ENCODE results near the gene HOXB2.

Gene HOXB2

GRCh38 chr17:48565925-48566710, 21.2 kb upstream of the HOXB2 start:
- ATAC-seq: no peak
- TF ChIP-seq, protein P1, sequence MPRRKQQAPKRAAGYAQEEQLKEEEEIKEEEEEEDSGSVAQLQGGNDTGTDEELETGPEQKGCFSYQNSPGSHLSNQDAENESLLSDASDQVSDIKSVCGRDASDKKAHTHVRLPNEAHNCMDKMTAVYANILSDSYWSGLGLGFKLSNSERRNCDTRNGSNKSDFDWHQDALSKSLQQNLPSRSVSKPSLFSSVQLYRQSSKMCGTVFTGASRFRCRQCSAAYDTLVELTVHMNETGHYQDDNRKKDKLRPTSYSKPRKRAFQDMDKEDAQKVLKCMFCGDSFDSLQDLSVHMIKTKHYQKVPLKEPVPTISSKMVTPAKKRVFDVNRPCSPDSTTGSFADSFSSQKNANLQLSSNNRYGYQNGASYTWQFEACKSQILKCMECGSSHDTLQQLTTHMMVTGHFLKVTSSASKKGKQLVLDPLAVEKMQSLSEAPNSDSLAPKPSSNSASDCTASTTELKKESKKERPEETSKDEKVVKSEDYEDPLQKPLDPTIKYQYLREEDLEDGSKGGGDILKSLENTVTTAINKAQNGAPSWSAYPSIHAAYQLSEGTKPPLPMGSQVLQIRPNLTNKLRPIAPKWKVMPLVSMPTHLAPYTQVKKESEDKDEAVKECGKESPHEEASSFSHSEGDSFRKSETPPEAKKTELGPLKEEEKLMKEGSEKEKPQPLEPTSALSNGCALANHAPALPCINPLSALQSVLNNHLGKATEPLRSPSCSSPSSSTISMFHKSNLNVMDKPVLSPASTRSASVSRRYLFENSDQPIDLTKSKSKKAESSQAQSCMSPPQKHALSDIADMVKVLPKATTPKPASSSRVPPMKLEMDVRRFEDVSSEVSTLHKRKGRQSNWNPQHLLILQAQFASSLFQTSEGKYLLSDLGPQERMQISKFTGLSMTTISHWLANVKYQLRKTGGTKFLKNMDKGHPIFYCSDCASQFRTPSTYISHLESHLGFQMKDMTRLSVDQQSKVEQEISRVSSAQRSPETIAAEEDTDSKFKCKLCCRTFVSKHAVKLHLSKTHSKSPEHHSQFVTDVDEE (CRISPR knock-in tag; IDR thresholded peaks at IDR 0.05): no peak
- TF ChIP-seq OSR1 (CRISPR knock-in tag; IDR thresholded peaks at IDR 0.05): no peak
- TF ChIP-seq PATZ1 (CRISPR knock-in tag; IDR thresholded peaks at IDR 0.05; ENCODE audit: borderline replicate concordance): no peak
- no peak for TF ChIP-seq TCF4 (CRISPR knock-in tag; IDR thresholded peaks at IDR 0.05; ENCODE audit: borderline replicate concordance)
- no peak for TF ChIP-seq CREB5 (CRISPR knock-in tag; IDR thresholded peaks at IDR 0.05; ENCODE audit: low read depth)
- no peak for TF ChIP-seq RARB (CRISPR knock-in tag; IDR thresholded peaks at IDR 0.05)
- TF ChIP-seq BACH2 (CRISPR knock-in tag; IDR thresholded peaks at IDR 0.05; ENCODE audit: borderline replicate concordance): no peak
- TF ChIP-seq PPARA (CRISPR knock-in tag; IDR thresholded peaks at IDR 0.05; ENCODE audit: borderline replicate concordance): no peak
- no peak for TF ChIP-seq ARNTL (CRISPR knock-in tag; IDR thresholded peaks at IDR 0.05; ENCODE audit: borderline replicate concordance, low read depth)
- TF ChIP-seq TOX (CRISPR knock-in tag; IDR thresholded peaks at IDR 0.05; ENCODE audit: borderline replicate concordance): no peak
- TF ChIP-seq ZC3H10 (CRISPR knock-in tag; IDR thresholded peaks at IDR 0.05): no peak

DNA sequence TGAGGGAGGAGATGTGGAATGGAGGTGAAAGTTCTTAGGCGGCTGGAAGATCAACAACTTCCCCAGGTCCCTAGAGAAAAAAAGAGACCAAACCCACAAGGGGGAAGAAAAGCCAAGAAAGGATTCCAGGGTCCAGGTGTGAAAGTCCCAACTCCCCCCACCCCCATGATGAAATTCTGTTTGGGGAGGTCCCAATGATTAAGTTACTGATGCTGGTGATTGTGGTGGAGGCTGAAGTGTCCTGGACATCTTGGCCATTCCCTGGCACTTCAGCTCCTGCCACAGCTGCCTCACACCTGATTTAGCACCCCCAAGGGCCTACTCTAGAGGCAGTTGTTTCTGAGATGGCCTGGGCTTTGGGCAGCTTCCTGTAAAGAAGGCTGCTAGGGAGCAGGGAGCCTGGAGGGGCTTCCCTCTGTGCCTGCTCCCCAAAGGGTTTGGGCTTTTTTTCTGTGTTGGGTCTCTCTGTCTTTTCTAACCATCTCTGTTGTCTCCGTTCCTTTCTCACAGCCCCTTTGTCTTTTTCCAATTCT, 20.2 kb upstream of the HOXB2 start:
- ATAC-seq: no peak
- TF ChIP-seq PATZ1 (CRISPR knock-in tag; IDR thresholded peaks at IDR 0.05; ENCODE audit: borderline replicate concordance): no peak
- TF ChIP-seq ZFP3 (CRISPR knock-in tag; IDR thresholded peaks at IDR 0.05): no peak
- TF ChIP-seq ZNF565 (CRISPR knock-in tag; conservative IDR thresholded peaks at IDR 0.05; ENCODE audit: low read depth): no peak
- no peak for TF ChIP-seq ISL1 (CRISPR knock-in tag; IDR thresholded peaks at IDR 0.05)
- TF ChIP-seq, protein P1 (CRISPR knock-in tag; IDR thresholded peaks at IDR 0.05): no peak
- TF ChIP-seq TOX (CRISPR knock-in tag; IDR thresholded peaks at IDR 0.05; ENCODE audit: borderline replicate concordance): no peak
- no peak for TF ChIP-seq POU6F1 (CRISPR knock-in tag; IDR thresholded peaks at IDR 0.05; ENCODE audit: borderline replicate concordance, low read depth)
- no peak for TF ChIP-seq PPARA (CRISPR knock-in tag; IDR thresholded peaks at IDR 0.05; ENCODE audit: borderline replicate concordance)
- TF ChIP-seq ZFP30 (CRISPR knock-in tag; IDR thresholded peaks at IDR 0.05): no peak
- TF ChIP-seq CSDC2 (CRISPR knock-in tag; IDR thresholded peaks at IDR 0.05): no peak
- no peak for TF ChIP-seq OSR1 (CRISPR knock-in tag; IDR thresholded peaks at IDR 0.05)
- no peak for TF ChIP-seq ESRRG (CRISPR knock-in tag; IDR thresholded peaks at IDR 0.05)
- TF ChIP-seq ZNF70 (CRISPR knock-in tag; IDR thresholded peaks at IDR 0.05): no peak
- TF ChIP-seq ZC3H10 (CRISPR knock-in tag; IDR thresholded peaks at IDR 0.05): no peak
